Activated naive CD4-positive, alpha-beta T cell (primary cell): ENCODE results near the gene INTS4.
"Not testable (repeated sequence)": the region's sequence is repeated elsewhere in the genome, so short reads cannot be mapped to it uniquely, and the experiment has no call there.

ENCODE experiments used
- DNase-seq, 4 experiments: peaks; one replicate each; lab custom pipeline; 2025; lab: John Stamatoyannopoulos, UW

INTS4 gene

DNA sequence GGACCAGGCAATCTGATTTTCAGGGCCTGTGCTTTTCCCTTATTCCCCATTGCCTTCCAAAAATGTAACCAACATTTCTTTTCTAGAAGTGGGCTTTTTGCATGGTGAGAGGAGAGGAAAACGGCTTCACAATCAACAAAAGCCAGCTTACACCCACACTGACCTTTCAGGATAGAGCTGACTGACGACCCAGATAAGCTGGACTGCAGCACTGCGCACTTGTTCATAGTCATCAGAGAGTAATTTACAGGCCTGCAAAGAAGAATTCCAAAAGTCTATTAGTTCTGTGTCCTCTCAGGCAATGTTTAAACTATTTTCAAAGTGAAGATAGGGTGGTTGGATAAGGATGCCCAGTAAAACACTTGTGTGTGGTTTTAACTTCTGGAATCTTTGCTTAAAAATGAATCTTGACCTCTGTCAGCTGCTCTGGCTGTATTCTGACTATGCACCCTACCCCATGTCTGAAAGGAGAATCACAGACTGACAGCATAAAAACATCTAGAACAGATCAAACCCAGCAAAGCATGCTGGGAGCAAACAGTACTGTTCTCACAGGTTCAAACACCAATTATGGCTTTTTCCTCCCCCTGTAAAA, 35.8 kb downstream of the INTS4 start:
- not testable (repeated sequence) for DNase-seq

DNA sequence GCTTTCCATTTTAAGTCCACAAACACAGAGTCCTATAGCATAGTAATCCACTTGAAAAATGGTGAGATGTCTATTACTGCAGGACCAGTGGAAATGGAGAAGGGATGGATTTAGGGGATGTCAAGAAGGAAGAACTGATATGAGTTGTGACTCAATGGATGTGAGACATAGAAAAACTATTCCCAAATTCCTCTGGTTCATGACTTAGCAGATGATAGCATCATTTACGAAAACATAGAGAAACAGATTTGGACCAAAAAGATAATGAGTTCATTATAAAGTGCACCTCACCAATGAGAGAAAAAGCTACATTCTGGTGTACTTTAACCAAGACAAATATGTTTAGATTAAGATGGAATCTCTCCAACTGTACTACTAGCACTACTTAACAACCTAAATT, 51.2 kb downstream of the INTS4 start:
- not testable (repeated sequence) for DNase-seq

DNA sequence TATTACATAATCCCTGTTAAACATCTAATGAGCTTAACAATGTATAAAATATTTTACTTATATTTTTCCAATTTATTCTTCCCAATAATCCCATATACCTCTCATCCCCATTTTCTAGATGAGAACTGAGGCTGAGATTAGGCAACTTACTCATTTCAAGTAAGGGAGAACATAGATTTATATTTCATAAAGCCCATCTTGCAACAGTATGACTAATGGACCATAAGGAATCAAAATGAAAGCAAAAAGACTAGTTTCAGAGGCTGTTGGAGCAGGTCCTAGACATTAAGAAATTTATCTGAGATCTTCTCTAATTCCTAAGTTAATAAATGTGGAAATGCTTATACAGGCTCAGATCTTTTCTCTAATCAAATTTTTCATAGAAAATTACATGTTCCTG, 52.0 kb downstream of the INTS4 start:
- not testable (repeated sequence) for DNase-seq

DNA sequence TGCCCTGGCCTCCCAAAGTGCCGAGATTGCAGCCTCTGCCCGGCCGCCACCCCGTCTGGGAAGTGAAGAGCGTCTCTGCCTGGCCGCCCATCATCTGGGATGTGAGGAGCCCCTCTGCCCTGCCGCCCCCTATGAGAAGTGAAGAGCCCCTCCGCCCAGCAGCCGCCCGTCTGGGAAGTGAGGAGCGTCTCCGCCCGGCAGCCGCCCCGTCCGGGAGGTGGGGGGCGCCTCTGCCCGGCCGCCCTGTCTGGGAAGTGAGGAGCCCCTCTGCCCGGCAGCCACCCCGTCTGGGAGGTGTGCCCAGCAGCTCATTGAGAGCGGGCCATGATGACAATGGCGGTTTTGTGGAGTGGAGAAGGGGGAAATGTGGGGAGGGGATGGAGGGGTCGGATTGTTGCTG, 60.9 kb downstream of the INTS4 start:
- not testable (repeated sequence) for DNase-seq

DNA sequence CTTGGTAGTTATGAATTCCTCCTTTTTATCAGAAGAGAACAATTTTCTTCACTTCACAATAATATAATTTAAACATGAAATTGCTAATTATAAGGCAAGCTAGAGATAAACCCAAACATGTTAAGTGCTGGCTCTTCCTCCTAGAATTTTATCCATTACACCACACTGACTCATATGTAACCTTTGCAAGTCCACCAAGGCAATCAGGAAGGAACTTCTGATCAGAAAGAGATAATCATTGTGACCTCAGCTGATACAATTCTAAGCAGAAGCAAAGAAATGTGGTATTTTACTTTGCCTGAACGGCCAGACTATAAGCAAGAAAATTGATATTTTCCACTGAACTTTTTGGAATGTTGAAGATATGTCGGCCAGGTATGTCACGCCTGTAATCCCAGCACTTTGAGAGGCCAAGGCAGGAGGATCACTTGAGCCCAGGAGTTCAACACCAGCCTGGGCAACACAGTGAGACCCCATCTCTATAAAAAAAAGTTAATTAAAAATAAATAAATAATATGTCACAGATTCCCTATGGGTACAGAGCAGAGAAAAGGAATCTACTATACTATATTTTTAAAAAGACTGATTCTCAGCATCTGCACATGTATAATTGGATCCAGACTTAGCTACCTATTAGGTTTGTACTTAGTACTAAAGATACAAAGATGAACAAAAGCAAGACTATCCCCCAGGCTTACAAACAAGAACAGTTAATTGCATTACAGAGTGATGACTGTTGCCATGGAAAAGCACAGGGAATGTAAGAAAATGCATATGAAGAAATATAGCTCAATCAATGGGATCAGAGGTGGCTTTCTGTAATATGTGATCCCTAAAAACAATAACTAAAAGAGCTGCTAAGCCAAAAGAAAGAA, 63.9 kb downstream of the INTS4 start:
- DNase-seq: not testable (repeated sequence)

DNA sequence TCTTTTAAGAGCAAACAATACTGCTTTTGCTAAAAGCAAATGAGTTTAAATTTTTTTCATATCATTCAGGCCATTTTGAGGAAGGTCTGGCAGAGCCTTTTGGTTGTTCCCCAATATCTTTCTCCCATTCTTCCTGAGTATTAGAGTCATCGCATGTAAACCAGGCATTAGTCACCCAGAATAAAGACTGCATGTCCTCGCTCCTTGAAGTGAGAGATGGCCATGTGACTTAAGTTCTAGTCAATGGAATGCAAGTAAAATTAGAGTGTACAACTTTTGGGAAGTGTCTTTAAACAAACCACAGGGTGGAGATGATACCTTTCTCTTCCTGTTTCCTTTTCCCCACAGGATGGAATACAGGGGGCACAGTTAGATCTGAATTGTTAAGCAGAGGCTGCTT, 76.8 kb downstream of the INTS4 start:
- DNase-seq: not testable (repeated sequence)

DNA sequence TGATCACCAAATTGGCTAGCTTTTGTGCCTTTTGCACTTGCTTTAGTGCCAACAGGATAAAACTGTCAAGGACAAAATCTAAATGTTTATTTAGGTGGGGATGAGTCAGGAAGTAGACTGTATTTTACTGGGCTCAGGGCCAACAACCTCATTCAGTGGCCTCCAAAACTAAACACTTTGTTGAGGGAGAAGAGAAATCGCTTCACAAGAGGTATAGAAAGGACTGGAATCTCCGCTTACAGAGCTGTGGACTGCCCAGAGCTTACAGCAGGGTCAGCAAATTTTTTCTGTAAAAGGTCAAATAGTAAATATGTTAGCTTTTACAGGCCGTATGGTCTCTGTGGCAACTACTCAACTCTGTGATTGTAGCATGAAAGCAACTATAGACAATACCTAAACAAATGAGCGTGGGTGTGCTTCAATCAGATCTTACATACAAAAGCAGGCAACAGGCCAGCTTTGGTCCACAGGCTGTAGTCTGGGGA, 80.1 kb downstream of the INTS4 start:
- not testable (repeated sequence) for DNase-seq

DNA sequence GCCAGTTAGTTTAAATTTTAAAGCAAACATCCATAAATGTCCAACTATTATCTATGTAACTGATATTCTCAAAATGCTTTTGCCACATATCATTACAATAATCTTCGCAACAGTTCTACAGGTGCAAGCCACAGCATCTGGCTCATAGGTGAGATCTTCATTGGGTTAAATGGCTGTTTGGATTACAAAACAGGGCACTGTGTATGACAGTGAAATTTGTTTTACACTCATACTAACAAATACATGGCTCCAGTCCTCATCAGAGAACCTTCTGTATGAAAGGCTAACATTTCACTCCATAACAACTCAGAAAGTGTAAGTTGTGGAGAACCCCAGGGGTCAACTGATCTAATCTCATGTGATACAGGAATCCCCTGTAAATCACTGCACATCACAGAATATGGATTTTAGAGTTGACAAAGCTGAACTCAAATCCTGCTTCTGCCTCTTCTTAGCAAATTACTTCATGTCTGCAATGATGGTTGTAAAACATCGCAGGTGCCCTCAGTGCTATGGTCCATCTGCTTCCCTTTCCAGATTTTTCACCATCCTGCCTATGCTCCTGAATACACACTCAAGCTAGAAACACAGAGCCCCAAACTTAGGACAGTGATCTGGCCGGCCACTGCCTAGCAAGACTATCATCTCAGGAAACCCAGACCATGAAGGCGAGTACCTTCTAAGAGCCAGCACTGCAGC, 80.7 kb downstream of the INTS4 start:
- not testable (repeated sequence) for DNase-seq

DNA sequence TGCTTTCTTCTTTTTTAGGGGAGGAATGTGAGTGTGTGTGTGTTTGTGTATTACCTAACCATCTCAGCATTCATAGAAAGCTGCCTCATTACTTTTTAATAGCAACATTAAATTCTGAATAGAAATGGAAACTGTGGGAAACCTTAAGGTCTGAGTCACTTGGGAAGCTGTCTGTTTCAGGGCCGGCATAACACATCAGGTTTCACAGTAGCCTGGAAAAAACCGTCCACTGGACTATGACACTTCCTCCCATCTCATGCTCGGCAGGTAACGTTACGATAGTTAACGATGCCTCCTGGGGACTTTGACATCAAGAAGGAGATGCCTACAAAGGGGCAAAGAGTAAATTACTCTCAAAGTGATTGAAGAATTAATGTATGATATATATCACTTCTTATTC, 83.6 kb downstream of the INTS4 start:
- not testable (repeated sequence) for DNase-seq

DNA sequence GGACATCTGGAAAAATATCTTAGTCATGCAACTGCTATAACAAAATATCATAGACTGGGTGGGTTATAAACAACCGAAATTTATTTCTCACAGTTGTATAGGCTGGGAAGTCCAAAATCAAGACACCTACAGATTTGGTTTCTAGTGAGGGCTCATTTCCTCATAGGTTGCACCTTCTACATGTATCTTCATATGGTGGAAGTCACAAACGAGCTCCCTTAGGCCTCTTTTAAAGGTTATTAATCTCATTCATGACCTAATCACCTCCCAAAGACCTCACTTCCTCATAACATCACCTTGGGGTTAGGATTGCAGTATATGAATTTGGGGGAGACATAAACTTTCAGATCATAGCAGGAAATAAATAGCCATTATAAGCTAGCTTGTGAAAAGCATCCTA, 85.2 kb downstream of the INTS4 start:
- DNase-seq: no peak

DNA sequence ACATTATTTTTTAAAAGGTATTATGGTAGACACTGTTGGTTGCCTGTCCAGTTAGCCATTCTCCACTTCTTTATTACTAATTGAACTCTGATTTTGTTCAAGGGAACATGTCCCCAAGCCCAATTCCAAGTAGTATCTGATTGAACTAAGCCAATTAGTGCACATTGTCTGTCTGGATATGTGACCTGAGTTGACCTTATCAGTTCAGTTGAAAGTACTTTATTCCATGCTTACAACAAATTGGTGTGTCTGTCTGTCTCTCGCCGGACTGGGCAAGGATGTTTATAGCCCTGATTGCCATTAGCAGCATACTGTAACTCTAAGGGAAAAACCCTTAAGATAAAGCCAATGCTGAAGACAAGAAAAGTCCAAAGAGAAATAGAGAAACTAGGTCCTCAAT, 85.6 kb downstream of the INTS4 start:
- no peak for DNase-seq

DNA sequence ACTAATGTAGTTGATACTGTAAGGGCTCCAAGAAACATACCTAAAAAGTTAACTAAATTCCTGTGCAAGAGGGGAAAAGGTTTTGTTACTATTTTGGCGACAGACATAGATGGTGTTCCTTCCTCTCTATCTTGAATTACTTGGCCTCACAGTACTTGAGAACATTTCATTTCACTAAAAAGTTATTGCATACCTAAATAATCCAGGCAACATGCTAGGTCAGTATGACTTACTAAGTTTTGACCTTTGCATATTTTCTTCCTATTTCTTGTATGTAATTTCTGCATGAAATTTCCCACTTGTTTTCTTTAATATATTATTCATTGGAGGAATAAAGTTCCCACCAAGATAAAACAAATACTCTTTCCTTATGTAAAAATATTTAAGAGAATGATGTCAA, 99.5 kb downstream of the INTS4 start:
- not testable (repeated sequence) for DNase-seq

DNA sequence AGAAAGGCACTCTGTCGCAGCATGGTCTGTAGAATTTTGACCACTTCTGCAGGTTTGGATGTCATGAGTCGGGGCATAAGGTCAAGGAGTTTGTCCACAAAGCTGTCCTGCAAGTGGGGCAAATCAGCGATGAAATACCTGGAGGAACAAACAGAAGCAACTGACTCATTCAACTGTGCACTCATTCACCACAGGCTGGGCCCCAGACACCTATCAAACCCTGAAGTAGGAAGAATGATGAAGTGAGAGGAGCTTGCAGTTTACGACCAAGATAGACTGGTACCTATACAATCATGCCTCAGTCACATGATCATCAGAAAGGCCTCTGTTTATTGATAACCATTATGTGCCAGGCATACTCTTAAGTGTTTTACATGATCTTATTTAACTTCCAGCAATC, 102.8 kb downstream of the INTS4 start:
- not testable (repeated sequence) for DNase-seq

DNA sequence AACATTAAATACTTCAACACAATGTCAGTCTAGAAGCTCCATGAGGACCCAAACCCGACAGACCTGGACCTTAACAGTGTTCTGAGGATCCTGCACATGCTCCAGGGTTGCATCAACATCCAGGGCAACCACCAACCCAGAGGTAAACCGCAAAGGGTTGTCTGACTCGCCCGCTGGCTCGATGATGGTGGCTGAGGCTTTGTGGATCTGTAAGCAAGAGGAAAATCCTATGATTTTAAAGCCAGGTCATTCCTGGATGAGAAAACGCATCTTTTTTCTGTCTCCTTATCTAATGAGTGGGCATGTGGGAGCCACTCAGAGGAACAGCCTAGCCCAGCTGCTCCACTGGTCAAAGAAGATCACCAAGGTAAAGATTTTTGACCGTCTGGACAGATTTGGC, 103.2 kb downstream of the INTS4 start:
- not testable (repeated sequence) for DNase-seq

DNA sequence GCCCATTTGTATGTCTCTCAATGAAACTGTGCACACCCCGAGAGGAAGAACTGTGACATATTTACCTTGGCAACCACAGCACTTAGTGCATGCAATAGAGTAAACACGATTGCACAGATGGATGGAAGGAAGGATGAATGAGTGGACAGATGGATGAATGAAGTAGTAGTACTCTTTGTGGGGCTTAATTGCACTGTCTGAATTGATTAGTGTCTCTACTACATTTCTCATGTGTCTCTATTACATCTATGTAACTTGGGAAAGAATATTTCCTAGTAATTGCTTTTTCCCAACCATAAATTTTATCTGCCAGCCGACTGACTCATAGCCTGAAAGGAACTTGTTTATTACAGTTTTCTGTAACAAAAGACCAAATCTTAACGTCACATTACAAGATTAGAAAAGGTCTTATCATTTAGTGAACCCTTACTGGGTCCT, 103.8 kb downstream of the INTS4 start:
- not testable (repeated sequence) for DNase-seq

DNA sequence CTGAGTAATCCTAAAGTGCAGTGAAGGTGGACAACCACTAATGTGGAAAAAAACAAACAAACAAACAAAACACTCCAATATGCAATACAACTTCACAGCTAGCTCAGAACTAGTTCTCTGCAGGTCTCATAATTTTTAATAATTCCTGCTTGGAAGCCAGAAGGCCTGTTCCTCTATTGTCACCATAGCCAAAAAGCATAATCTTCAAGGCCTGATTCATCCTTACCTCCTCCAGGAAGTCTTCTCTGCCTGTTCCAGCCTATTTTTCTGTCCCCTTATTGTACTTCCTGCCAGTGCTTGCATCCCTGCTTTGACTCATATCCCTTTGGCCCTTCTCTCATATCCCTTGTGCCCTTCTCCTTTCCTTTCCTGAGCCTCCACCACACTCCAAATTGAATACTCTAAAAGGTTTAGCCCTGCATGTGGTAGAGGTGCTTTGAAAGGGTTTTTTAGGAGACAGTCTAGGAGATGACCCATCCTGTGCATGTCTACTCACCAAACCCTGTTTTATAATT, 104.3 kb downstream of the INTS4 start:
- not testable (repeated sequence) for DNase-seq

DNA sequence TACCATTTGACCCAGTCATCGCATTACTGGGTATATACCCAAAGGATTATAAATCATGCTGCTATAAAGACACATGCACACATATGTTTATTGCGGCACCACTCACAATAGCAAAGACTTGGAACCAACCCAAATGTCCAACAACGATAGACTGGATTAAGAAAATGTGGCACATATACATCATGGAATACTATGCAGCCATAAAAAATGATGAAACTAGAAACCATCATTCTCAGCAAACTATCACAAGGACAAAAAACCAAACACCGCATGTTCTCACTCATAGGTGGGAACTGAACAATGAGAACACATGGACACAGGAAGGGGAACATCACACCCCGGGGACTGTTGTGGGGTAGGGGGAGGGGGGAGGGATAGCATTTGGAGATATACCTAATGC, 105.4 kb downstream of the INTS4 start:
- not testable (repeated sequence) for DNase-seq

DNA sequence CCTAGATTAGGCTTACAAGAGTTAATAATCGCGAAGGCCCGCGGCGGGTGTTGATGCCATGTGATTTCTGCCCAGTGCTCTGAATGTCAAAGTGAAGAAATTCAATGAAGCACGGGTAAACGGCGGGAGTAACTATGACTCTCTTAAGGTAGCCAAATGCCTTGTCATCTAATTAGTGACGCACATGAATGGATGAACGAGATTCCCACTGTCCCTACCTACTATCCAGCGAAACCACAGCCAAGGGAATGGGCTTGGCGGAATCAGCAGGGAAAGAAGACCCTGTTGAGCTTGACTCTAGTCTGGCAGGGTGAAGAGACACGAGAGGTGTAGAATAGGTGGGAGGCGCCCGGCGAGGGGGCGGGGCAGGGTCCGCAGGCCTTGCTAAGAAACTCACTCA, 108.1 kb downstream of the INTS4 start:
- no peak for DNase-seq

DNA sequence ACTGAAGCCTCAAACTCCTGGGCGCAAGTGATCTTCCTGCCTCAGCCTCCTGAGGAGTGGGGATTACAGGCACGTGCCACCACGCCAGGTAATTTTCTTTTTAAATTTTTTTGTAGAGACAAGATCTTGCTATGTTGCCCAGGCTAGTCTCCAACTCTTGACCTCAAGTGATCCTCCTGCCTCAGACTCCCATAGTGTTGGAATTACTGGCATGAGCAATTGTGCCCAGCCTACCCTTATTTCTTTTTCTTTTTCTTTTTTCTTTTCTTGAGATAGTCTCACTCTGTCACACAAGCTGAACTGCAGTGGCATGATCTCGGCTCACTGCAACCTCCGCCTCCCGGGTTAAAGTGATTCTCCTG, 109.7 kb downstream of the INTS4 start:
- DNase-seq: no peak

DNA sequence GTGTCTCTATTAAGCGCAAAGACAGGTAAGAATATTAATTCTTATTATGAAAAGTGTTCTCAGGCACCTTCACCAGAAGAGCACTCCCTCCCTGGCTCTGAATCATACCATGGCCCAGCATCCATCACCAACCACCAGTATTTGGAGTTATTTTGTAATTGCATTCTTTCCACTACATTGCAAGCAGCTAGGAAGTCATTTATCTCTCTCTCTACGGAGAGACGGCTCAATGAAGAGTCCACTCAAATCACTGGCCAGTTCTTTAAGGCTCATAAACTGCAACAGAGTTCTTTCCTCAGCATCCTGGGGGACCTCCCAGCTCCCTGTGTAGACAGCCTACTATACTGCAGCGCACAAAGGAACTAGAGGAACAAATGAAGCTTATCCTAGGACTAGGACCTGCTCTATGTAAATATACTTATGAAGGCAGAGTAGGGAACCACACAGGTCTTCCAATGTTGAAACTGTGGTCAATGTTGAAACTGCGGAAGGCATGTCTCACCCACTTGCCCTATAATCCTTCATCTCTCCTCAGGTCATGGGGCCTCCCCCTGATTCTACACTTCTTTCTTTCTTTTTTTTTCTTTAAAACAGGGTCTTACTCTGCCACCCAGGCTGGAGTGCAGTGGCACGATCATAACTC, 110.2 kb downstream of the INTS4 start:
- DNase-seq: no peak

DNA sequence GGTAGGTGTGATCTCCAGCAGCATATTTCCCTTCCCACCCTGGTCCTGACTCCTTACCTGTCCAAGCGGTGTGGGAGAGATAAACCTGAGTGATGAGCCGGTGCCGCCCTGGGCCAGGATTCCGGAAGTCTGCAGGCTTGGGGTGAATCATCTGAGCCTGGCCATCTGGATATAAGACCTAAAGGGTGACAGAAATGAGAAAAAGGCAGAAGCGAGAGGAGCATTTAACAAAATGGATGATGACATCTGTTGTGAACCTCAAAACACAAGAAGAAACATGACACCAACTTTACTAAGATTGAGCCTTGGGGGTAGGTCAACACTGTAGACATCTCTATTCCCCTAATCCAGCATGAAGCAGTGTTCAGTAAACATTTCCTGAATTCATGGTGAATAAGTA, 110.7 kb downstream of the INTS4 start:
- no peak for DNase-seq

DNA sequence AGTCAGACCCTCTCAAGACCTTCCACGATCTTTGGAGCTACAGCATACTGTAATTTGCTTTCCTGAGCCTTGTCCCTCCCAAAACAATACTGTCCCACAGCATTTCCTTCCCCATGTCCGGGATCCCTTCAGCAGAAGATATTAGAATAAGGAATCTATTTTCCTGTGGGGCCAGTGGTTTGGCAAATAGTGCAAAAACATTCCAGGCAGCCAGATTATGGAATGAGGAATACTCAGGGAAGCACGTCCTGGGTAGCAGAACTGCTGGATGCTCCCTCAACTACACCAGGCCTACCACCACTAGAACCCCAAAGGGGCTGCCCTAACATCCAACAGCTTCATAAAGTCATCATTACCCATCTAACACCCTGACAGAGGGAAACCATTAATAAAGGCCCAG, 112.1 kb downstream of the INTS4 start:
- no peak for DNase-seq
